Activated CD4-positive, alpha-beta T cell treated with anti-CD3 and anti-CD28 coated beads, Interleukin-2, amount 10 ng/mL, durations not matched to agents 24 days and 14 days (primary cell): Measurements from ENCODE around the gene CCS. TPM values are rescaled to one million over a fixed set of nuclear protein-coding genes. Genes with fewer than 3 reads are reported as not detected.
"Not testable (repeated sequence)": the region's sequence is repeated elsewhere in the genome, so short reads cannot be mapped to it uniquely, and the experiment has no call there.

Experiments used
- DNase-seq: peaks from one replicate; pipeline ENCODE4 v3.0.0; 2022
- H3K27ac Mint-ChIP-seq: one replicate; pipeline ENCODE4 v1.8.0; 2022; ENCODE audit warnings: mild to moderate bottlenecking, mixed read lengths
- H3K27me3 Mint-ChIP-seq: one replicate; pipeline ENCODE4 v1.8.0; 2022; ENCODE audit warnings: mixed read lengths
- H3K36me3 Mint-ChIP-seq: one replicate; pipeline ENCODE4 v1.8.0; 2022; ENCODE audit warnings: low read depth, mild to moderate bottlenecking, mixed read lengths
- H3K4me1 Mint-ChIP-seq: one replicate; pipeline ENCODE4 v1.8.0; 2021; ENCODE audit warnings: mixed read lengths
- H3K4me3 Mint-ChIP-seq: one replicate; pipeline ENCODE4 v1.8.0; 2022; ENCODE audit warnings: mild to moderate bottlenecking, moderate library complexity, mixed read lengths
- H3K9me3 Mint-ChIP-seq: one replicate; pipeline ENCODE4 v1.8.0; 2021; ENCODE audit warnings: mixed read lengths
- intact Hi-C: fragments of 100-400 bp; cut with micrococcal nuclease; formaldehyde crosslinking; loops from one replicate; pipeline ENCODE4 v1.15.1; 2023
- total RNA-seq: library from RNA; stranded (reverse); gene quantifications from 2 replicates; pipeline ENCODE4 v1.2.3, GENCODE V29; 2022

The CCS gene
- total RNA-seq, 1 donor from 2014 or later: 28.3 TPM

GRCh38 chr11:66589996-66590675, 2.8 kb upstream of the CCS start:
- intact Hi-C loops: no loop called here
- no peaks in the 10 kb centered on the region for H3K27me3 Mint-ChIP-seq

GRCh38 chr11:66591175-66591574, 1.8 kb upstream of the CCS start:
- H3K36me3 Mint-ChIP-seq: peaks cover 3% of the 10 kb centered on the region
- H3K4me1 Mint-ChIP-seq: peaks cover 21% of the 10 kb centered on the region
- no peak overlapping the region for H3K27ac Mint-ChIP-seq
- no peaks in the 10 kb centered on the region for H3K27me3 Mint-ChIP-seq
- no peak for DNase-seq
- no peaks in the 10 kb centered on the region for H3K9me3 Mint-ChIP-seq
- intact Hi-C loops: no loop called here
- H3K4me3 Mint-ChIP-seq: no peak overlapping the region

More at GRCh38 chr11:66589996-66590675, 2.8 kb upstream of the CCS start:
- no peak overlapping the region for H3K4me3 Mint-ChIP-seq
- peaks cover 3% of the 10 kb centered on the region for H3K36me3 Mint-ChIP-seq
- DNase-seq: no peak
- H3K27ac Mint-ChIP-seq: no peak overlapping the region
- no peaks in the 10 kb centered on the region for H3K9me3 Mint-ChIP-seq
- H3K4me1 Mint-ChIP-seq: peaks cover 15% of the 10 kb centered on the region

GRCh38 chr11:66593303-66593635, 284 bp downstream of the CCS start:
- Mint-ChIP-seq H3K27me3 (no peaks in the 10 kb centered on the region), H3K27ac (peak overlapping the region; percentile 97), H3K36me3 (peaks cover 3% of the 10 kb centered on the region), H3K9me3 (no peaks in the 10 kb centered on the region), H3K4me3 (peak overlapping the region; percentile 99), H3K4me1 (peaks cover 21% of the 10 kb centered on the region)
- intact Hi-C loops: loop anchor here (1.0 to 2.0 kb wide), 4 partner anchors 23 to 85 kb away; partner anchors contain the start of genes ACTN3, RBM14, RBM4 and ZDHHC24
- DNase-seq: no peak

GRCh38 chr11:66593650-66594049, 665 bp downstream of the CCS start:
- peak overlapping the region; percentile 97 for H3K27ac Mint-ChIP-seq
- H3K36me3 Mint-ChIP-seq: peaks cover 3% of the 10 kb centered on the region
- peaks cover 21% of the 10 kb centered on the region for H3K4me1 Mint-ChIP-seq
- peak overlapping the region; percentile 99 for H3K4me3 Mint-ChIP-seq
- no peaks in the 10 kb centered on the region for H3K27me3 Mint-ChIP-seq
- H3K9me3 Mint-ChIP-seq: no peaks in the 10 kb centered on the region
- no peak for DNase-seq
- intact Hi-C loops: loop anchor here (1.0 to 2.0 kb wide), 4 partner anchors 23 to 85 kb away; partner anchors contain the start of genes ACTN3, RBM14, RBM4 and ZDHHC24

- H3K4me3 Mint-ChIP-seq: peak overlapping the region; percentile 48
- no peaks in the 10 kb centered on the region for H3K9me3 Mint-ChIP-seq
- DNase-seq: no peak
- H3K27ac Mint-ChIP-seq: peak overlapping the region; percentile 52
- peaks cover 5% of the 10 kb centered on the region for H3K36me3 Mint-ChIP-seq
- H3K4me1 Mint-ChIP-seq: peaks cover 21% of the 10 kb centered on the region
- H3K27me3 Mint-ChIP-seq: no peaks in the 10 kb centered on the region
- intact Hi-C loops: no loop called here
Observed at GRCh38 chr11:66595245-66595904, 2.4 kb downstream of the CCS start.

GRCh38 chr11:66598993-66599392, 6.0 kb downstream of the CCS start:
- peaks cover 10% of the 10 kb centered on the region for H3K36me3 Mint-ChIP-seq
- no peaks in the 10 kb centered on the region for H3K27me3 Mint-ChIP-seq
- H3K9me3 Mint-ChIP-seq: no peaks in the 10 kb centered on the region
- DNase-seq: no peak
- no peak overlapping the region for H3K27ac Mint-ChIP-seq
- intact Hi-C loops: no loop called here
- no peak overlapping the region for H3K4me3 Mint-ChIP-seq
- peaks cover 12% of the 10 kb centered on the region for H3K4me1 Mint-ChIP-seq

GRCh38 chr11:66600219-66600618, 7.2 kb downstream of the CCS start:
- H3K27ac Mint-ChIP-seq: no peak overlapping the region
- peaks cover 6% of the 10 kb centered on the region for H3K4me1 Mint-ChIP-seq
- no peaks in the 10 kb centered on the region for H3K27me3 Mint-ChIP-seq
- DNase-seq: no peak
- H3K9me3 Mint-ChIP-seq: no peaks in the 10 kb centered on the region
- no peak overlapping the region for H3K4me3 Mint-ChIP-seq
- intact Hi-C loops: no loop called here
- peaks cover 17% of the 10 kb centered on the region for H3K36me3 Mint-ChIP-seq

GRCh38 chr11:66600631-66601233, 7.7 kb downstream of the CCS start:
- H3K36me3 Mint-ChIP-seq: peaks cover 21% of the 10 kb centered on the region
- H3K27me3 Mint-ChIP-seq: no peaks in the 10 kb centered on the region
- H3K4me3 Mint-ChIP-seq: no peak overlapping the region
- peaks cover under 1% of the 10 kb centered on the region for H3K4me1 Mint-ChIP-seq
- H3K9me3 Mint-ChIP-seq: no peaks in the 10 kb centered on the region
- intact Hi-C loops: no loop called here
- H3K27ac Mint-ChIP-seq: no peak overlapping the region
- DNase-seq: no peak

- Mint-ChIP-seq H3K27me3 (no peaks in the 10 kb centered on the region), H3K4me3 (no peak overlapping the region), H3K4me1 (no peaks in the 10 kb centered on the region), H3K36me3 (peaks cover 25% of the 10 kb centered on the region), H3K9me3 (no peaks in the 10 kb centered on the region), H3K27ac (no peak overlapping the region)
- DNase-seq: no peak
- intact Hi-C loops: no loop called here
Observed at GRCh38 chr11:66603072-66603471, 10.1 kb downstream of the CCS start.

GRCh38 chr11:66604155-66604554, 11.2 kb downstream of the CCS start:
- H3K9me3 Mint-ChIP-seq: no peaks in the 10 kb centered on the region
- H3K27me3 Mint-ChIP-seq: no peaks in the 10 kb centered on the region
- peaks cover 25% of the 10 kb centered on the region for H3K36me3 Mint-ChIP-seq
- DNase-seq: no peak
- H3K4me3 Mint-ChIP-seq: no peak overlapping the region
- H3K4me1 Mint-ChIP-seq: no peaks in the 10 kb centered on the region
- intact Hi-C loops: no loop called here
- H3K27ac Mint-ChIP-seq: no peak overlapping the region

GRCh38 chr11:66606608-66607007, 13.6 kb downstream of the CCS start:
- H3K4me1 Mint-ChIP-seq, H3K27ac Mint-ChIP-seq, DNase-seq, H3K4me3 Mint-ChIP-seq, intact Hi-C loops, H3K9me3 Mint-ChIP-seq, H3K27me3 Mint-ChIP-seq: not testable (repeated sequence)
- peaks cover 21% of the 10 kb centered on the region for H3K36me3 Mint-ChIP-seq

- peaks cover 18% of the 10 kb centered on the region for H3K36me3 Mint-ChIP-seq
- DNase-seq: no peak
- no peak overlapping the region for H3K27ac Mint-ChIP-seq
- no peak overlapping the region for H3K4me3 Mint-ChIP-seq
- no peaks in the 10 kb centered on the region for H3K27me3 Mint-ChIP-seq
- no peaks in the 10 kb centered on the region for H3K9me3 Mint-ChIP-seq
- H3K4me1 Mint-ChIP-seq: peaks cover 8% of the 10 kb centered on the region
- intact Hi-C loops: no loop called here
Observed at GRCh38 chr11:66607126-66607834, 14.3 kb downstream of the CCS start.

- Mint-ChIP-seq H3K36me3 (peaks cover 12% of the 10 kb centered on the region), H3K9me3 (no peaks in the 10 kb centered on the region), H3K4me3 (no peak overlapping the region), H3K27ac (no peak overlapping the region), H3K4me1 (peaks cover 8% of the 10 kb centered on the region), H3K27me3 (no peaks in the 10 kb centered on the region)
- intact Hi-C loops: no loop called here
- DNase-seq: no peak
Observed at GRCh38 chr11:66609721-66610617, 17.0 kb downstream of the CCS start.
